Measurements from ENCODE around the gene HHAT.

The HHAT gene

GRCh38 chr1:210445485-210445884, 116.8 kb downstream of the HHAT start:
- DNase-seq: no peak

- no peak for DNase-seq
Measured at GRCh38 chr1:210445931-210446330, 117.2 kb downstream of the HHAT start.

- DNase-seq: peak; percentile 2
Measured at GRCh38 chr1:210446479-210446878, 117.8 kb downstream of the HHAT start.

- DNase-seq: no peak
Measured at GRCh38 chr1:210447456-210448057, 118.9 kb downstream of the HHAT start.

GRCh38 chr1:210448297-210448892, 119.7 kb downstream of the HHAT start:
- peak; percentile 57 for DNase-seq

- DNase-seq: no peak
Measured at GRCh38 chr1:210455840-210456603, 127.3 kb downstream of the HHAT start.

GRCh38 chr1:210456731-210457255, 128.1 kb downstream of the HHAT start:
- DNase-seq: no peak

- no peak for DNase-seq
Measured at GRCh38 chr1:210457568-210457967, 128.9 kb downstream of the HHAT start.

GRCh38 chr1:210464519-210465039, 135.9 kb downstream of the HHAT start:
- DNase-seq: peak; percentile 7

GRCh38 chr1:210465150-210465549, 136.4 kb downstream of the HHAT start:
- DNase-seq: no peak

GRCh38 chr1:210467440-210468043, 138.8 kb downstream of the HHAT start:
- DNase-seq: peak; percentile 18

- no peak for DNase-seq
Measured at GRCh38 chr1:210469441-210469840, 140.7 kb downstream of the HHAT start.

- no peak for DNase-seq
Measured at GRCh38 chr1:210475321-210475720, 146.6 kb downstream of the HHAT start.

- no peak for DNase-seq
Measured at GRCh38 chr1:210475806-210476205, 147.1 kb downstream of the HHAT start.

GRCh38 chr1:210476730-210477129, 148.0 kb downstream of the HHAT start:
- no peak for DNase-seq

GRCh38 chr1:210477328-210477924, 148.7 kb downstream of the HHAT start:
- DNase-seq: no peak

GRCh38 chr1:210478820-210479219, 150.1 kb downstream of the HHAT start:
- no peak for DNase-seq

- DNase-seq: no peak
Measured at GRCh38 chr1:210482491-210482890, 153.8 kb downstream of the HHAT start.

GRCh38 chr1:210482945-210483617, 154.4 kb downstream of the HHAT start:
- no peak for DNase-seq

- no peak for DNase-seq
Measured at GRCh38 chr1:210483821-210484220, 155.1 kb downstream of the HHAT start.

GRCh38 chr1:210487021-210487420, 158.3 kb downstream of the HHAT start:
- no peak for DNase-seq

- no peak for DNase-seq
Measured at GRCh38 chr1:210489491-210489890, 160.8 kb downstream of the HHAT start.

Data from fibroblast of skin of right quadriceps (primary cell).